HG02981 (cell line): ENCODE measurements around the gene ESYT2.
"Not testable (repeated sequence)": the region's sequence is repeated elsewhere in the genome, so short reads cannot be mapped to it uniquely, and the experiment has no call there.

Experiments
- ATAC-seq: cut with Tn5 transposase; IDR thresholded peaks from one replicate; pipeline ENCODE4 v1.9.1; 2021; ENCODE audit warnings: mild to moderate bottlenecking, moderate library complexity; ENCODE audit not compliant: unreplicated experiment

ESYT2 gene, protein sequence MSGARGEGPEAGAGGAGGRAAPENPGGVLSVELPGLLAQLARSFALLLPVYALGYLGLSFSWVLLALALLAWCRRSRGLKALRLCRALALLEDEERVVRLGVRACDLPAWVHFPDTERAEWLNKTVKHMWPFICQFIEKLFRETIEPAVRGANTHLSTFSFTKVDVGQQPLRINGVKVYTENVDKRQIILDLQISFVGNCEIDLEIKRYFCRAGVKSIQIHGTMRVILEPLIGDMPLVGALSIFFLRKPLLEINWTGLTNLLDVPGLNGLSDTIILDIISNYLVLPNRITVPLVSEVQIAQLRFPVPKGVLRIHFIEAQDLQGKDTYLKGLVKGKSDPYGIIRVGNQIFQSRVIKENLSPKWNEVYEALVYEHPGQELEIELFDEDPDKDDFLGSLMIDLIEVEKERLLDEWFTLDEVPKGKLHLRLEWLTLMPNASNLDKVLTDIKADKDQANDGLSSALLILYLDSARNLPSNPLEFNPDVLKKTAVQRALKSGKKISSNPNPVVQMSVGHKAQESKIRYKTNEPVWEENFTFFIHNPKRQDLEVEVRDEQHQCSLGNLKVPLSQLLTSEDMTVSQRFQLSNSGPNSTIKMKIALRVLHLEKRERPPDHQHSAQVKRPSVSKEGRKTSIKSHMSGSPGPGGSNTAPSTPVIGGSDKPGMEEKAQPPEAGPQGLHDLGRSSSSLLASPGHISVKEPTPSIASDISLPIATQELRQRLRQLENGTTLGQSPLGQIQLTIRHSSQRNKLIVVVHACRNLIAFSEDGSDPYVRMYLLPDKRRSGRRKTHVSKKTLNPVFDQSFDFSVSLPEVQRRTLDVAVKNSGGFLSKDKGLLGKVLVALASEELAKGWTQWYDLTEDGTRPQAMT

DNA sequence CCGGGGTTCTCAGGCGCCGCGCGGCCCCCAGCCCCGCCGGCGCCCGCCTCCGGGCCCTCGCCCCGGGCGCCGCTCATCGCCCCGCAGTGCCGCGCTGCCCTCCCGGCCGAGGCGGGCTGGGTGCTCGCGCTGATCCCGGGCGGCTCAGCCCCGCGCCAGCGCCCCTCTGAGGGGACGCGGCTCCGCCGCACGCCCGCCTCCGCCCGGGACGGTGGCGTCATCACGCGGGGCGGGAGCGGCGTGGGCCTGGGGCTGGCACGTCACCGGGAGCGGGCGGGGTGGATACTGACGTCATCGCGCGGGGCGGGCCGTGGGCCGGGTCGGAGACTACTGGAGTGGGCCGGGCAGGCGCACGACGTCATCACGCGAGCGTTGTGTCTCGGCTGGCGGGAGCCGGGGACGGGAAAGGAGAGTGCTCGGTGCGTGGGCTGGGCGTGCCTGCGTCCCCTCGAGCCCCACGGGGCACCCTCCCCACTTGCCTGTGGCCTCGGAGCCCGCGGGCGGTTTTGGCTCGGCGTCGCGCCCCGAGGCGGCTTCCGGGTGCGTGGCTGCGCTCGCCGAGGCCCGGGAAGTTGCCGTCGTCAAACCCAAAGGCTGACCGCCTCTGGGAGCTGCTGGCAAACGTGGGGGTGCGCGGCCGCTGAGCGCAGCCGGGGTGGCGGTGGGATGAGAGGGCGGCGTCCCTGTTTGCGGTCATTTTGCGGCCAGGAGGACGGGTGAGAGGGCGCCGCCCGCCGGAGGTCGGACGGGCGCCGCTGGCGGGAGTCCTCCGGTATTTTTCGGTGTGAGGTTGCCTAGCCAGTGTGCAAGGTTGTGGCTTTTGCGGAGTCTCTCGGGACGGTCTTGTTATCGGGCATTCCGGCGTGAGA lies at the start of gene ESYT2:
TSS of gene ESYT2 (minus strand) at position 168 of the 869 bp plus-strand sequence. CDS start at position 77, 91 bp downstream.
- ATAC-seq, result peak; percentile 78

DNA sequence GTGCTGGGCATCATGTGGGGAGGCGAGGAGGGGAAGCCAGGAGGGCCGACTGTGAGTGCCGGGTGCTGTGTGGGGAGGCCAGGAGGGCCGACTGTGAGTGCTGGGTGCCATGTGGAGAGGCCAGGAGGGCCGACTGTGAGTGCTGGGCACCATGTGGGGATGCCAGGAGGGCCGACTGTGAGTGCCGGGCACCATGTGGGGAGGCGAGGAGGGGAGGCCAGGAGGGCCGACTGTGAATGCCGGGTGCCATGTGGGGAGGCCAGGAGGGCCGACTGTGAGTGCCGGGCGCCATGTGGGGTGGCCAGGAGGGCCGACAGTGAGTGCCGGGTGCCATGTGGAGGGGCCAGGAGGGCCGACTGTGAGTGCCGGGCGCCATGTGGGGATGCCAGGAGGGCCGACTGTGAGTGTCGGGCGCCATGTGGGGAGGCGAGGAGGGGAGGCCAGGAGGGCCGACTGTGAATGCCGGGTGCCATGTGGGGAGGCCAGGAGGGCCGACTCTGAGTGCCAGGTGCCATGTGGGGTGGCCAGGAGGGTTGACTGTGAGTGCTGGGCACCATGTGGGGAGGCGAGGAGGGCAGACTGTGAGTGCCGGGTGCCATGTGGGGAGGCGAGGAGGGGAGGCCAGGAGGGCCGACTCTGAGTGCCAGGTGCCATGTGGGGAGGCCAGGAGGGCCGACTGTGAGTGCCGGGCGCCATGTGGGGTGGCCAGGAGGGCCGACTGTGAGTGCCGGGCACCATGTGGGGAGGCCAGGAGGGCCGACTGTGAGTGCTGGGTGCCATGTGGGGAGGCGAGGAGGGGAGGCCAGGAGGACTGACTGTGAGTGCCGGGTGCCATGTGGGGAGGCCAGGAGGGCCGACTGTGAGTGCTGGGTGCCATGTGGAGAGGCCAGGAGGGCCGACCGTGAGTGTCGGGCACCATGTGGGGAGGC lies 49.1 kb upstream of the ESYT2 start:
- not testable (repeated sequence) for ATAC-seq

DNA sequence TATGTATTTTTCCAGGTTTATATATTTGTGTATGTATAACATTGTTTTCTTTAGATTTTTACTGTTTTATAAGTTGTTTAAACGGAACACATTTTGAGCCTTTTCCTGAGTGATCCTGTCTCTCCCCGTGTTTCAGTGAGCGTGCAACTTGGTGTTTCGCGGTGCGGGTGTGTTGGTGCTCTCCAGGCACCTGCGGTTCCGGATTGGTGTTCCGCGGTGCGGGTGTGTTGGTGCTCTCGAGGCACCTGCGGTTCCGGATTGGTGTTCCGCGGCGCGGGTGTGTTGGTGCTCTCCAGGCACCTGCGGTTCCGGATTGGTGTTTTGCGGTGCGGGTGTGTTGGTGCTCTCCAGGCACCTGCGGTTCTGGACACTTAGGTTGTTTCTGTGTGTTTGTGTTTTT lies 47.7 kb upstream of the ESYT2 start:
- ATAC-seq, result no peak

DNA sequence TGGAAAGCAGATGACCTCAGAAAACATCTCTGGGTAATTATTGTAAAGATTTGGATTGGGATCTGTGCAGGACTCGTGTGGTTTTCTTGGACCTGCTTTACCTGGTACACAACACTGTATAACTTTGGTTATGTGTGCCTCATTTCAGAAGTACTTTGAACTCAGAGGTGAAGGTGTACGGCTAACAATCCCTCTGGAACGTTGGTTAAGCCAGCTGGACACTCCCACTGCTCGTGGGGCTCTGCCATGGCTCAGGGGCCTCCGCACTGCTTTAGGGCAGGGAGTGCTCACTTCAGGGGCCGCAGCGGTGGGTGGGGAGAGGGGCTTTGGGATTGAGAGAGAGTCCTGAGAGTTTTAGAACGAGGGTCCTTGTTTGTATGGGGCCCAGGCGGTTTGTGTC lies 40.6 kb upstream of the ESYT2 start:
- ATAC-seq, result no peak

DNA sequence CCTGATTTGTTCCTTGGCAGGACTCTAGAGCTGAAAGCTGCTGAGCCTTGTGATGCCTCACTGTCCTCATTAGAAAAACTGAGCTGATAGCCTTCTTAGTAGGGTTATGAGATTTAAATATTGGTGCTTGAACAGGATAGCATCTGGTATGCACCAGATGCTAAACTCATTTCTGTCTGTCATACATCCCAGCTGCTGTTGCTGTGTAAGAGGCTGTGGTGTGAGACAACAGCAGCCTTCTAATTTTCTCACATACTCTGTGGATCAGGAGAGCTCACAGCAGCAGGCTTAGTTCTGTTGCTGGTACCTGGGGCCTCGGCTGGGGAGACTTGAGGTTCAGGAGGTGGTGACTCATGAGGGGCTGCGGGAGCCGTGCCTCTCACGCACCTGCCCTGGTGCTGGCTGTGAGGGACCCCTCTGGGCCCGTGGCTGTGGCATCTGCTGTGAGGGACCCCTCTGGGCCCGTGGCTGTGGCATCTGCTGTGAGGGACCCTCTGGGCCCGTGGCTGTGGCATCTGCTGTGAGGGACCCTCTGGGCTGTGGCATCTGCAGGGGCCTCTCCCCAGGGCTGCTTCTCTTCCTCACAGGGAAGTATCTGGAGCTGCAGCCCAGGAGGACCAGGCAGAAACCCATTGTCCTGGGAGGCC lies 39.6 kb upstream of the ESYT2 start:
- ATAC-seq, result no peak

DNA sequence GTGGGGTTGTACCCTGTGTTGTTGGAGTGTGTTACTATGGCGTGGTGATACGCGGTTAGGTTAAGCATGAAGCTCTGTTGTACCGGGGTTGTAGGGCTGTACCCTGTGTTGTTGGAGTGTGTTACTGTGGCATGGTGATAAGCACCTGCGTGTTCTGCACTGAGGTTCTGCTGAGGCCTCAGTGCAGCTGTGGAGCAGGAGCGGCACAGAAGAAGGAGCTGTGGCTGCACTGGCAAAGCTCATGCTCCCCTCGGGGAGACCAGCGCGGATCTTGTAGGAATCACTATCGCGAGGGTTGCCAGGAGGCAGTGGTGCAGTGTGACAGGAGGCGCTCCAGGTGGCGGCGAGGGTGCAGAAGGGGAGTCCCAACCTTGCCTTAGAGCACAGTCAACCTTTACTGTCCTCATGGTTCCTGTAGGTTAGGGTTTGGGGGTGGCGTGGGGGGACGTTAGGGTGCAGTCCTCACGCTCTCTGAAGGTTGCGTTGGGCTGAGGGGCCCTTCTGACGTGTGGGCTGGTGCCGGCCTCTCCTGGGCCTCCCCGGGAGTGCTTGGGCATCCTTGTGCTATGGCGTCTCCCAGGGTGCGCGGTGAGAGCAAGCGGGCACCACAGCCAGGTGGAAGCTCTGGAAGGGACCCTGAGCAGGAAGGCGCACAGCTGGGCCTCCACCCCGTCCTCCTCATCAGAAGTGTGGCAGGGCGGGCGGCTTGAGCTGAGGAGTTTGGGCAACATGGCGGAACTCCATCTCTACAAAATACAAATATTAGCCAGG lies 38.1 kb upstream of the ESYT2 start:
- no peak for ATAC-seq

DNA sequence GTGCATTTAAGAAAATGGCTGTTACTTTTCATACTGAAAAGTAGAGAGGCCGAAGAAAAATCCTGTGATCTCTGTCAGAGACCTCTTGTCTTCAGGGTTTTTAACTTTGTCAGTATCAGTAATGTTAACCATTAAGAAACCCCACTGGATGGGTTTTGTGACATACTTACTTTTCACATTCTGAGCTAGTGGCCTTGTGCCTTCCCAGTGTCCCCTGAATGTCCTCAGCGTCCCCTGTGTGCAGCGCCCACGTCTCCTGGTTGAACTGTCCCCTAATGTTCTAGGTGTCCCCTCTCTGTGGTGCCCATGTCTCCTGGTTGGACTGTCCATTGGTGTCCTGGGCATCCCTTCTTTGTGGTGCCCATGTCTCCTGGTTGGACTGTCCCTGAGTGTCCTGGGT lies 36.7 kb upstream of the ESYT2 start:
- ATAC-seq, result no peak

DNA sequence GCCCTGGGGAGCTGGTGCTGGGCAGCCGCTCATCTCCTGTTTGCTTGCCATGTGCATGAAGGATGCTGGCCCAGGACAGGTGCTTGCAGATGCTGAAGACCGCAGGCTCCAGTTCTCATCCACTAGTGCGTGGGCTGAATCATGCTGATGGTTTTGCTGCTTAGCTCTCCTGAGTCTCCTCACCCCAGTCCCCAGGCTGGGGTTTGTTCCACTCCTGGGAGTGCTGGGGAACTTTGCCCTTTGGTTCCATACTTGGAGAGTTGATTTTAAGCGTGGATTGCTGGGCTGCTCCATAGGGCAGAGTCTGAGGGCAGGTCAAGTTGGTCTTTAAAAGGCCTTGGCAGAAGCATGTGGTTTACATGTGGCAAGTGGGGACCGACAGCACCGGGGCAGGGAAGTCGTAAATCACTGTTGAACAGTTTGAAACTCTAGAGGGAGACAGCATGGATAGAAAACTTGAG lies 36.2 kb upstream of the ESYT2 start:
- no peak for ATAC-seq

DNA sequence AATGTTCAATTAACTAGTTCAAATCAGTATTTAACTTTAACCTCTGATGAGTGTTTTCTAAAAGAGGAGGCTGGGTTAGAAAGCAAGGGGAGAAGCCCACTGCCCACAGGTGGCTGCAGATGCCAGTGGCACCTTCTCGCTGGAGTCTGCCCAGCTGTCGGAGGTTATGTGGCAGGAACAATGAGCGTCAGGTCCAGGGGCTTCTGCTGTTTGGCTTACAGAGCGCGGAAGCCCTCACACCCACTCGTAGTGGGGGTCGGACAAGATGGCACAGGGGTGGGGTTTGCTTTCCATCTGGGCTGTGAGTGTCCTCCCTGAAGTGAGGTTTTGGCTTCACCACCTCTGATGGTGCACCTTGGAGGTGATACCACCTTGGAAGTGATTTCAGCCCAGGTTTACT lies 35.5 kb upstream of the ESYT2 start:
- no peak for ATAC-seq

DNA sequence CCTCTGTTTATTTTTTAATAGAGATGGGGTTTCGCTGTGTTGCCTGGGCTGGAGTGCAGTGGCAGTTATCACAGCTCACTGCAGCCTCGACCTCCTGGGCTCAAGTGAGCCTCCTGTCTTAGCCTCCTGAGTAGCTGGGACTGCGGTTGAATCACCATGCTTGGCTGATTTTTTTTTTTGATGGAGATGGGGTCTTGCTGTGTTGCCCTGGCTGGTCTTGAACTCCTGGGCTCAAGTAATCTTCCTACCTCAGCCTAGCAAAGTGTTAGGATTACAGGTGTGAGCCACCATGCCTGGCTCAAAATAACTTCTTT lies 35.2 kb upstream of the ESYT2 start:
- no peak for ATAC-seq

DNA sequence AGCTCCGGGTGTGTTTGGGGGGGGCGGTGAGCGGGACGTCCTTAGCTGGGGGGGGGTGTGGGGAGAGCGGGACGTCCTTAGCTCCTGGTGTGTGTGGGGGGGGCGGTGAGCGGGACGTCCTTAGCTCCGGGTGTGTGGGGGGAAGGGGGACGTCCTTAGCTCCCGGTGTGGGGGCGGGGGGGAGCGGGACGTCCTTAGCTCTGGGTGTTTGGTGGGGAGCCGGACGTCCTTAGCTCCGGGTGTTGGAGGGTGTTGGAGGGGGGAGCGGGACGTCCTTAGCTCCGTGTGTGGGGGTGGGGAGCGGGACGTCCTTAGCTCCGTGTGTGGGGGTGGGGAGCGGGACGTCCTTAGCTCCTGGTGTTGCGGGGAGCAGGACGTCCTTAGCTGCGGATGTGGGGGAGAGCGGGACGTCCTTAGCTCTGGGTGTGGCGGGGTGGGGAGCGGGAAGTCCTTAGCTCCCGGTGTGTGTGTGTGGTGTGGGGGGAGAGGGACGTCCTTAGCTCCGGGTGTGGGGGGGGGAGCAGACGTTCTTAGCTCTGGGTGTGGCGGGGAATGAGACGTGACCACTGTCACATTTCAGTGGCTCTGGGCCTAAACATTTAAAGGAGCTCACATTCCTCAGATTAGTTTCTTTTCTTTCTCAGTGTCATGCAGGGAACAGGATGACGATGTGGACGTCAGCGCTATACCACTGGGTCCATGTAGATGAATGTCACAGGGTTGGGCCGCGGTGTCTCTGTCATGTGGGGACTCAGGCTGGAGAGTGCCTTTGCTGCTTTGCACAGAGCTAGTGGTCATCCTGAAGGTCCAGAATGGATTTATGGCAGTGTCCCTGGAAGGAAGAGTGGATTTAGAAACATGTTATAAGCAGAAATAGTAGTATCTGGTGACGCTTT lies 34.5 kb upstream of the ESYT2 start:
- ATAC-seq, result peak; percentile 28

DNA sequence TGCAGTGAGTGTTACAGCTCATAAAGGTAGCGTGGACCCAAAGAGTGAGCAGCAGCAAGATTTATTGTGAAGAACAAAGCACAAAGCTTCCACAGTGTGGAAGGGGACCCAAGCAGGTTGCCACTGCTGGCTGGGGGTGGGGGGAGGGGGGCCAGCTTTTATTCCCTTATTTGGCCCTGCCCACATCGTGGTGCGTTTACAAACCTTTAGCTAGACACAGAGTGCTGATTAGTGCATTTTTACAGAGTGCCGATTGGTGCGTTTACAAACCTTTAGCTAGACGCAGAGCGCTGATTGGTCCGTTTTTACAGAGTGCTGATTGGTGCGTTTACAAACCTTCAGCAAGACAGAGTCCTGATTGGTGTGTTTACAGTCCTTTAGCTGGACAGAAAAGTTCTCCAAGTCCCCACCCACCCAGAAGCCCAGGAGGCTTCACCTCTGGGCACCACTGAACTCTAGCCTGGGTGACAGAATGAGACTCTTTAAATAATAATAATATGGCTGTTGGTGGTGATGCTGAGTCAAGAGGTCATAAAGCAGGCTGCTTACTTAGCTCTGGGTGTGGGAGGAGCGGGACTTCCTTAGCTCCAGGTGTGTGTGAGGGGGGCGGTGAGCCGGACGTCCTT lies 33.8 kb upstream of the ESYT2 start:
- peak; percentile 45 for ATAC-seq

DNA sequence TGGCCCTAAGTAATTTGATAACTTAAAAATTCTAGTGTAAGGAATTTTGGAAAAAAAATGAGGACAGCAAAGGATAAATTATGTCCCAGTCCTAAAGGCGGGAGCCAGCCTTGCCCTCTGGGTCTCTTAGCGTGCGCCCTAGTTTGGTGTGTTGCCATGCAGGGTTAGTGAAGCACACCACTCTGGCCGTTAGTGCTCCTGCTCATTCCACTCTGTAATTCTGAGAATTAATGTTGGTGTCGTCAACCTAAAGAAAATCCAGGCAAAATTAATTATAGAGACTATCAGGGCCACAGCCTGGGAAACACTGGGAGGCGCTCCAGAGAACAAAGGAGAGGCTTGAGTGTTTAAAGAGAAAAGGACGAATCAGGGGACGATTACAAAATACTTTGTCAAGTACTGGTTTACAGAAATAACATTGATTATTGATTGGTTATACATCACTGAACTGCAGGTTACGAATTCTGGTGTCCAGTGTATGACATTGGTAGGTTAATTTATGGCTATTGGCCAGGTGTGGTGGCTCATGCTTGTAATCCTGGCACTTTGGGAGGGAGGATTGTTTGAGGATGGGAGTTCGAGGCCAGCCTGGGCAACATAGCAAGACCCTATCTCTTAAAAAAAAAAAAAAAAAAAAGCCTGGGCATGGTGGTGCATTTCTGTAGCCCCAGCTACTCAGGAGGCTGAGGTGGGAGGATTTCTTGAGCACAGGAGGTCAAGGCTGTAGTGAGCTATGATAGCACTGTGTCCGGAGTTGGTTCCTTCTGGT lies 32.8 kb upstream of the ESYT2 start:
- ATAC-seq, result no peak

DNA sequence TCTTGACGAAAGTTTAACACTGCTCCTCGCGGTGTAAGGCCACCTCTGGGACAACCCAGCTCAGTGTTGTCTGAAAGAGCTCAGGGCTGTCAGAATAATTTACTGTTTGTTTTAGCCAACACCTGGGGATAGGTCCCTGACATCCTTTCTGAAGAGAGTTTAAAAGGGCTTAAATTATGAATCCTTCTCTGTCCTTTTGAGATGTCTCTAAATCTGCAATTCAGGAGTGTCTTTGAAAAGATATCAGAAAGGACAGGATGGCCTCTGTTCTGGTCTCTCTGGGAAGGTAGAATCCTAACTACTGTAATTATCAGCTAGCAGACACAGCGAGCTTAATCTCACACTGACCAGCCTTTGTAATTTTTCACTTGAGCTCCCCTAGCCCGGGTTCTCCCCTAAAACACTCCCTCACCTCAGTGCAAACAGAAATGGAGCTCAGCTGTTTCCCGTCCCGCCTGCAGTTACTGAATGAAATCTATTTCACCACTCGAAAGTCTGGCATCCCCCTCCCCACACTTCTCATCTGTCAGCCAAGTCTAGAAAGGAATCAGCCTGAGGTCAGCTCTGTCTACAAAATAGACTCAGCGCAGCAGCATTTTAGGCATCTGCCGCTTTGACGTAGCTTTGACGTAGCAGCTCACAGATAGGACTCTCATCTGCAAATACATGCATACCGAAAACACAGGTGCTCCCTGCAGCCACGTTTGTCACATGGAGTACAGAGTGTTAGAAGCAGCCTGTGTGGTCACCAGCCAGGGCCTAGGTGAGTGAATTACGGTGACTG lies 31.9 kb upstream of the ESYT2 start:
- ATAC-seq, result no peak

DNA sequence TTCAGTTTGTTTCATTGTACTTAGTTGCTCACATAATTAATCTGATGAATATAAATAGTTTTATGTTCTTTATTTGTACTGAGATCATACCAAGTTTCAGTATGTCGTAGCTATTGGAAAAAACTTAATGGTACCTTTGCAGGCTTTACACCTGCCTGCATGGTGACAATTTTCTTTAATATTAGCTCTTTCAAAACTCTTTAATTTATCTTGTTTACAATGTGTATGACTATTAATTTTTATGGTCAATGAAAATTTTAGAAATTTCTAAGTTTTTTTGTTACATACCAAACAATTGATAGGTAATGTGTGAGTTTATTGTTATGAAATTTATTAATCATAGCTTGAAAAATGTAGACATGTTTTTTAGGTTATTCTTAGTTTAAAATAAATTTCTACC lies 31.1 kb upstream of the ESYT2 start:
- no peak for ATAC-seq
